ENCODE results near the gene KCNJ12.
"Not testable (repeated sequence)": the region's sequence is repeated elsewhere in the genome, so short reads cannot be mapped to it uniquely, and the experiment has no call there.

KCNJ12 gene
- 0 to 0.12 (median 0) reads per million in 18 experiments for total RNA-seq

DNA sequence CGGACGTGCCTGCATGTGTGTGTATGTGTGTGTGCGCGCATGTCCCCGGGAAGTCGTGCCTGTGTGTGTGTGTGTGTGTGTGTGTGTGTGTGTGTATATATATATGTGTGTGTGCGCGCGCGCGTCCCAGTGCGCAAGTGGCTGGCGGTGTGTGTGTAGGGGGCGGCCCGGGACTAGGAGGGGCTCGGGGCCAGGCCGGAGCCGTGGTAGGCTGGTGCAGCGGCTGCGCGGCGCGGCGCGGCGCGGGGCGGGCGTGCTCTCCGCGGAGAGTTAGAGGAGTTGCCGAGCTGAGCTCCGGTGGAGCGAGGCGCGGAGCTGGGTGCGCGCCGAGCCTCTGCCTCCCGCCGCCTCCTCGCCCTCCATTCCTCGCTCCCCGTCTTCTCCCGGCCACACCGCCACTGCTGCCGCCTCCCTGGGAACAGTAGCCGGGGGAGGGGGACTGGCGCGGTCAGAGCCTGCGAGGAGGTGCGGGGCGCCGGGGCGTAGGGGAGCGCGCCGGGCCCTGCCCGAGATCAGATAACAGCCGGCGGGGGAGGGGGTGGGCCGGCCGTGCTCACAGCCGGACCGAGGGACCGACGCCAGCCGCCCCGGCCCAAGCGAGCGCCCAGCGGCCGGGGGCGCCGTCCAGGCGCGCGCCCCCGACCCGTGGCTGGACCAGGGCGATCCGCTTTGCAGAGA lies at the start of gene KCNJ12:
Gene KCNJ12 (plus strand): TSS at position 277 of the 678 bp plus-strand sequence. CDS start 38,986 bp downstream, outside the sequence.
- no peak for DNase-seq

DNA sequence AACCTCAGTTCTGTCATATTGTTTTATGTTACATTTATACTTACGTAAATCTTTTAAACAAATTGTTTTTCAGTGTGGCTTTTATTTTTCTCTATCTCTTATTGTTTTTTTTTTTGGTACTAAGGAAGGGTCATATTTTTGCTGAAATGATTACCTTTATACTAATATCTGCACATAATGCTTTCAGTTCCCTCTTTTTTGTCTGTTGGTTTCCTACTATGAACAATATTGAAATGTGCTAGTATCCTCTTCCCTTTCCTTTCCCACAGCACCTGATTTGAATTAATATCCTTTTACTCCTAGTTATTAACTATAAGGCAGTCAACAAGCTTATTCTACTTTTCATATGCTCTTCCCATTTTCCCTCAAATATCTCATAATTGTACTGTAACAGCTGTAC lies 48.2 kb upstream of the KCNJ12 start:
- DNase-seq = not testable (repeated sequence)

DNA sequence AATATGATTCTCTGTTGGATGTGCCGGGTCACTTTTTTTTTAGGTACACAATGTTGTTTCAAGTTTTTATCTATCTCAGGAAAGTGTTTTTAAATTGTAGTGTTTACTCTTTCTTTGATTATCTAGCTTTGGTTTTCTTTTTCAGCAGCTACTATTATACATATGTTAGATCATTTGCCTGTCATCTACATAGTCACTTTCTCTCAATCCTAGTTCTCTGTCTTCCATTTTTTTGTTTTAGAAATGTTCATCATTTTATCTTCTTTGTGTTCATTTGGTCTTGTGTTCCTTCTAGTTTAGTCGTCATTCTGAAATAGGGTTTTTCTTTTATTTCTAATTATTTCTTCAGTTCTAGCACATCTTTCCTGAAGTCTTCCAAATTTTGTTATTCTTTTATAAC lies 47.4 kb upstream of the KCNJ12 start:
- DNase-seq = not testable (repeated sequence)

DNA sequence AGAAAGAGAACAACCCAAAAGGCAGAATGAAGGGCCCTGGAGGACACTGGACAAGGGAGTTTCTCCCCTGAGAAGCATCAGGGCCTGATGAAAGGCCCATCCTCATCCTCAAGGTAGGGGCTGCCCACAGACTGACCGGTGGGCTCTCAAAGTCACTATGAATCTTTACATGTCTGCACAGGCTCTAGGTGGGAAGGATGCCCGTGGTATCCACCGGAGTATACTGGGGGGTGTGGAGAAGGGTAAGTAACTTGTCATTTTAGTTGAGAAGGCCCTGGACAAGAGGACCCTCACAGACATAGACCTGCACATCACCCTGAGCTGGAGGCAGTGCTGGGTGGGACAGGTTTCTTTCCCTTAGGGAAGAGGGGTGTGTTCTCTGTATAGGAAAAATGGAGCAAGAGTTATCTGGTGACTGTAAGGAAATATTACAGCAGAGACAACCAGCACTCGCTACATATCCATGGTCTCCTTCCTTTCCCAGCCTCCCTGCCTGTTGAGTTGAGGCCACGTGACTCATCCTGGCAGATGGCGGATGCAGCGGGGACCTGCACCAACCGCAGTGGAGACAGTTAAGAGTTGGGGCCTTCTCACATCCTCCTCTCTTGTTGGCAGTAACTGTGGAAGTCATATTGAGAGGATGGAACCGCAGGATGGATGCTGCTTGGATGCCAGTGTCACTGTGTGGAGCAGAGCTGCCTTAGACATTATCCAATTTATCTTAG lies 45.6 kb upstream of the KCNJ12 start:
- DNase-seq = no peak

DNA sequence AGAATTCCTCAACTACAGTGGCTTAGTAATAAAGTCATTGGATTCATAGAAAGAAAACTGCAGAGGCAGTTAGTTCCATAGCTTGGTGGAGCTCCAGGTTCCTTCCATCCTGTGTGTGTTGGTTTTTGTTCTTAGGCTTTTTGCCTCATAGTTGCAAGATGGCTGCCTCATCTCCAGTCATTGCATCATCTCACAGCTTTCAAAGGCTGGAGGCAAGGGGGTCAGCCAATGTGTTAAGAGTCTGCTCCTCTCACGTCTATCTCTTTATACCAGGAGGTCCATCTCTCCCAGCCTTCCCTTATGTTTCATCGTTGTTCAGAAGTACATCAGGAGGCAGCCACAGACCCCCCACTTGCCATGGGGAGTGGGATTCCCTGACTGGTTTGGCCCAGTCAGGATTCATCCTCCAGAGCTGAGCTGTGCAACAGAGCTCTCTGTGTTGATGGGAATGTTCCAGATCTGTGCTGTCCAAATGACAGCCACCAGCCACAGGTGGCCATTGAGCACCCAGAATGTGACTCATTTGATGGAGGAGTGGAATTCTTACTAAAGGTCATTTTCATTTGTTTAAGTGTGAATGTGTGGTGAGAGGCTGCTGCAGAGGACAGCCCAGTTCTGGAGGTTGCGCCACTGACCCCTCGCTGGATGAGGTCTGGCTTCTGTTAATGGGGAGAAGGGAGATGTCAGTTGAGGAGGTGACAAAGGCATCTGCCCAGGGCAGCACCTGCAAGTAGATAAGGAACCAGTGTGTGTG lies 39.4 kb upstream of the KCNJ12 start:
- DNase-seq = not testable (repeated sequence)

DNA sequence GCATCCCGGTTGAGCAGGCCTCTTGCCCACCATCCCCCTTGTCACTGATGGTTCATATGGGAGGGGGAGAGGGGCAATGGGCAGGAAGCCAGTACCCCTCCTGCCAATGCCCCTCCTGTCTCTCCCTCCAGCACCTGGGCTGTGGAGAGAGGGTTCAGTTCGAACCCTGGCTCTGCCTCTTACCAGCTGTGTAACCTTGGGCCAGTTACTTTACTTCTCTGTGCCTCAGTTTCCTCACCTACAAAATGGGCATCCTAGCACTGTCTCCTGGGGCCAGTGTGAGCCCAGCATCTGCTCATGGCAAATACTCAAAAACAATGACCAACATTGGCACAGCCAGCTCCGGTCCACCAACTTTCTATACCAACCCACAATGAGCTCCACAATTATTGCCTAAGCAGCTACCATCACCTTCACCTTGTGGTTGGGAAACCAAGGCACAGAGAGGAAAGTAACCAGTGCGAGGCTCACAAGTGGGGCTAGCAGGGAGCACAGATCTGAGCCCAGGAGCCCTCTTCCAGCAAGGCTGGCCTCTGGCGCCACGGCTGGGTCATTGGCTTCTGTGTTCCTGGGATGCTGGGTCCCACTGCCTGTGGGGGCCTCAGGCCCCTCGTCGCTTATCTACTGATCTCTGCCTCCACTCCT lies 38.1 kb upstream of the KCNJ12 start:
- not testable (repeated sequence) for DNase-seq

DNA sequence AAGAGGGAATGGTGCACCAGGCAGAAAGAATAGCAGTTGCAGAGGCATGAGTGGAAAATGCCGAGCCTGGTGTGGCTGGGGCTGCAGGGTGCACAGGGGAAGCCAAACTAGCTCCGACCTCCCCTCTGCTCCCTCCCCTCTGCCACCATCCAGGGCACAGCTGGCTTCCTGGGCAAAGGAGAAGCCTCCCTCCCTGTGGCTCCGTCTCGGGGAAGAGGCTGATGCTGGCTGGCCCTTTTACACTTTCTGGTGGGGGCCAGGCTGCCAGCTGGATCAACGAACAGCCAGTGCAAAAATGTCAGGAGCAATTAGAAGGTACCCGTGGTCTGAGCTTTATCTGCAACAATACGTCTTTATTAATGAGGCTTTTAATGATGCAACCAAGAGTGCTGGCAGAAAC lies 37.1 kb upstream of the KCNJ12 start:
- no peak for DNase-seq

DNA sequence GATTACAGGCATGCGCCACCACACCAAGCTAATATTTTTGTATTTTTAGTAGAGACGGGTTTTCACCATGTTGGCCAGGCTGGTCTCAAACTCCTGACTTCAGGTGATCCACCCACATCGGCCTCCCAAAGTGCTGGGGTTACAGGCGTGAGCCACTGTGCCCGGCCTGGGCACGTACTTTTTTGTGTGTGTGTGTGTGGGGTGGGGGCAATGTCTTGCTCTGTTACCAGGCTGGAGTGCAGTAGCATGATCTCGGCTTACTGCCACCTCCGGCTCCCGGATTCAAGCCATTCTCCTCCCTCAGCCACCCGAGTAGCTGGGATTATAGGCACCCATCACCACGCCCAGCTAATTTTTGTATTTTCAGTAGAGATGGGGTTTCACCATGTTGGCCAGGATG lies 36.6 kb upstream of the KCNJ12 start:
- DNase-seq = not testable (repeated sequence)

DNA sequence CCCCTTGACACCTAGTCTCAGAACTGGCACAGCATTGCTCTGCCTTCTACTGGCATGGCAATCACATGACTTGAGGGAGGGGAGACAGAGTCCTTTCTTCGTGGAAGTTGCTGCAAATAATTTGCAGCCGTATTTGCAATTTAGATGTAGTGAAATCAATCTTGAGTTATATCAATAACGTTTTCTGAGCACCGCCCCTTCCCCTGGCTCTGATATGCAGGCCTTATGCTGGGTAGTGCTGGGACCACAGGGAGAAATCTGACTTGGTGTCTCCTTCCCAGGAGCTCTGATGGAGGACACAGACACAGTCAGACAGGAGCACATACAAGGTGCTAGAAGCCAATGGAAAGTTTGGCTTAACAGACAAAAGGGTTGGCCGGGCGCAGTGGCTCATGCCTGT lies 35.8 kb upstream of the KCNJ12 start:
- not testable (repeated sequence) for DNase-seq

DNA sequence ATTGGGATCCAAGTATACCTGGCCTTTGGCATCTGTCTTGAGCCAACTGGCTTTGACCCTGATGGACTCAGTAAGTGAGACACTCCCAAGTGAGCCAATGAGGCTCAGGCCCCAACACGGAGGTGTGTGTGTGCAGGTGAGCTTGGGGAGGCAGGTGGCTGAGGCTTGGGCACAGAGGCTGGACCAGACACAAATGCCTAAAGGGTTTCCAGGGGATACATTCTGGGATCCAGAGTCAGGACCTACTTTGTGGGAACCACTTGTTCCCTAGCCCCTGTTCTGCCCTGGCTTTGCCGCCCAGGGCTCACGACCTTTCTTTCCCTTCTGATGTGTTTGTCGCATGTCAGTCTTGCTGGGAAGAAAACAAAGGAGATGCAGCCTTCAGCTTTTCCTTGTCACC lies 34.9 kb upstream of the KCNJ12 start:
- not testable (repeated sequence) for DNase-seq

DNA sequence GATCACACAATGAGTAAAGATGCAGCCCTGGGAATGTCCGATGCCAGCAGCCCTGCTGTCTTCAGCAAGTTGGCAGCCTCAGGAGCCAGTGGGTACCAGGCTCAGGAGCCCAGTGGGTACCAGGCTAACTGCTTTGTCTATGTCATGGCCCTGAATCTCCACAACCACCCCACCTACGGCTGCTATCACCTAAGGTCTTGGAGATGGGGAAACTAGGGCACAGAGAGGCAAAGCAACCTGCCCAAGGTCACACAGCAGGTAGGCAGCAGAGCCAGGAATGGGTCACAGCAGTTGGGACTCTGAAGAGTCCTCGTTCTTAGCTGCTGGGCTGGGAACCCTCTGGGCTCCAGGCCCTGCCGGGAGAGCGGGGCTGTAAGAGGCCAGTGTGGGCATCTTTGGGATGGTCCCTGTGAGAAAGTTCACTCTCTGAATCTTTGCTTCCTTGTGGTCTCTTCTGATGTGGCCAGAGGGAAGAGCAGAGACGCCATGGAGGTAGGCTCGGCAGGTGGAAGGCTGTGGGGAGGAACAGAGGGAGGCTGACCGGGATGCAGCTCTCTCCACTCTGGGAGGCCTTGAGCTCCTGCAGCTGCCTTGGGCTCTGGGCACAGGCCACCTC lies 34.1 kb upstream of the KCNJ12 start:
- not testable (repeated sequence) for DNase-seq

DNA sequence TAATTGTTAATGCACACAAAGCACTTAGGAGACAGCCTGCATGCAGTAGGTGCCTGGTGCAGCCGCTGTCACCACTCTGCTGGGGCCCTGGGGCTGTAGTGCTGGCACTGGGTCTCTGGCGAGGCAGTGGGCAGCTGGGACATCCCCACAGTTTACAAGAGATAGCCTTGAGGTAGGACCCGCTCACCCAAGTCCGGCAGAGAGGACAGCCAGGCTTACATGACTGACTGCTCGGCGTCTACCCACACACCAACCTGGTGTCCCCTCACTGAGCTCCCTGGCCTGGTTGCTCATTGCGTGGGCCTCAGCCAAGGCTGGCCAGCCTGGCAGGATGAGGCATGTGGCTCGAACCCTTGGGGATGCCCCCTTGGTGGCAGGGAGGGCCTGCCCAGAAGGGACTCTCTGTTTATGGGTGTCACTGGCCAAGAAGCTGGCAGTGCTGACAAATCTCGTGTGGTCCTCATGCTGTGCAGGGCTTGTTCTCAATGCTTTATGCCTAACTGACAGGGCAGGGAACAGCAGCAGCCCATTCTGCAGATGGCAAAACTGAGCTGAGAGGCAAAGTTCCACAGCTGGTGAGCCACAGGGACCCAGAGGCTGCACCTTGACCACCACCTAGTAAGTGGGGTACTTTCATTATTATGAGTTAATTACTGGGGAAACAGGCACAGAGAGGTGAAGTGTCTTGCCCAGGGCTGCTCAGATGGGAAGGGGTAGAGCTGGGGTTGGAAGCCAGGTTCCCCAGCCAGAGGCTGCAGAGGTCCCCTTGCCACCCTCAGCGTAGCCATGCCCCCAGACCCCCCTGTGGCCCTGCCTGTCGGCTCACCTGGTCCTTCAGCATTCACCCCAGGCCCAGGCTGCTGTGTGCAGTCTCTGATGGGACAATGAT lies 32.9 kb upstream of the KCNJ12 start:
- not testable (repeated sequence) for DNase-seq

DNA sequence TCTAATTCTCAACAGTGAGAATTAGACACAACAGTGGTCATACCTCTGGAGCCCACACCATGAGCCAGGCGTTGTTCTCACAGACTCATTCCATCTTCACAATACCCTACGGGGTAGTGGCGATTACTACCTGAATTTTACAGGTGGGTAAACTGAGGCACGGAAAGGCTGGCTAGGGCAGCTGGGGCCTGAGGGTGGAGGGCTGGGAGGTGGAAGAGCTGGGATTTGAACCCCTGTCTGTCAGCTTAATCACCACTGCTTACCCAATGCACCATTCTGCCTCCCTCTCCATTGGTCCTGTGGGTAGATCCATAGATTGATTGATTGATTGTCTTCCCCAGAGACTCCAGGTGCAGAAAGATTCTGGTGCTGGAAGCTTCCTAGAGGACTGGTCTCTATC lies 31.4 kb upstream of the KCNJ12 start:
- DNase-seq = not testable (repeated sequence)

DNA sequence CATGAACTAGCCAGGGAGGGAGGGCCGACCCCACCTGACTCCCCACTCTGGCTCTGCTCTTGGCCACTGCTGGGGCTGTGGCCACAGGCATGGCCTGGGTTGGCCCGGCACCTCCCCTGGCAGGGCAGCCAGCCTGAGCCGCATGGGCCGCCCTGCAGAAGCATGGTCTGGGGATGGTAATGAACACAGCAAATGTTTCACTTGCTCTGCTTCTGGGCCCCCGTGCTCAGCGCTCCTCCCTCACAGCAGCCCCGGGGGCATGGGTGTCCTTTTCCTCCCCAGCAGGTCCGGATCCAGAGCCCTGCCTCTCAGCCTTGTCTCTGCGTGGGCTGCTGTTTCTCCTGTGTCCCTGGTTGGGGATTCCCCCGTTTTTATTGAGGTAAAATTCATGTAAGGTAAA lies 30.9 kb upstream of the KCNJ12 start:
- DNase-seq = no peak

DNA sequence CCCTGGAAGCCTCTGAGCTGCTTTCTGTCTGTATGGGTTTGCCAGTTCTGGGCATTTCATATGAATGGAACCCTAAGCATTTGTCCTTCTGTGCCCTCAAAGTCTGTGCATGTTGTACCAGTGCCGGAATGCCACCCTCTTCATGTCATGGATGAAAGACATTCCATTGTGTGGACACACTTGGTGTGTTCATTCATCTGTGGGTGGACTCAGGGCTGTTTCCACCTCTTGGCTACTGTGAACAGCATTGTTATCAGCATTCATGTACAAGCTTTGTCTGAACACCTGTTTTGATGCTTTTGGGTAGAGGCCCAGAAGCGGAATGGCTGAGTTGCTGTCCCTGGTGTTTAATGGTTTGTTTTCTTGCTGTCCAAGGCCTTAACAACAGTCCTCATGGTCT lies 30.1 kb upstream of the KCNJ12 start:
- not testable (repeated sequence) for DNase-seq

DNA sequence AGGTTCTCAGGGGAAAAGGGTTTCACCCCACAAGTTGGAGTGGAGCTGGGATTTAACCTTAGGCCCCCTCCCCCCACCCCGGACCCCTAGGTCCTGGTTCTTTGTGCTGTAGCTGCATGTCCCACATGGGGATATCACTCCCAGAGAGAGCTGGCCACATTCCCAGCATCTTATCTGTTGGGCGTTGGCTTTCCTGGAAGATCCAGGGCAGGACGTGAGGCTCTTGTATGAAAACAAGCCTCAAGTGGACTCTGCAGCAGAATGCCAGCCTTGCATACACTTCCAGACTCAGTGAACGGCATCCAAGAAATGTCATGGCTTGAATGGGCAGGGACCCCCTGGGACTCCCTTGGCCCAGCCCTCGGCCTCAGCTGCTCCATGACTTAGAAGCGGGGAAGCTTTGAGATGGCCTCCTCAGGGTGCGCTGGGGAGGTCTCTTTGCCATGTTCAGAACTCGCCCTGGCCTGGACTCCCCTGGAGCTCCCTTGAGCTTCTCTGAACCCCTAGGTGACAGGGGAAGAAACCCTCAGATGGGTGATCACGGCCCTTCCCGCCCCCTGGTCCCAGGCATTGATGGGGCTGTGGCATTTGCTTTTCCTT lies 29.4 kb upstream of the KCNJ12 start:
- not testable (repeated sequence) for DNase-seq

DNA sequence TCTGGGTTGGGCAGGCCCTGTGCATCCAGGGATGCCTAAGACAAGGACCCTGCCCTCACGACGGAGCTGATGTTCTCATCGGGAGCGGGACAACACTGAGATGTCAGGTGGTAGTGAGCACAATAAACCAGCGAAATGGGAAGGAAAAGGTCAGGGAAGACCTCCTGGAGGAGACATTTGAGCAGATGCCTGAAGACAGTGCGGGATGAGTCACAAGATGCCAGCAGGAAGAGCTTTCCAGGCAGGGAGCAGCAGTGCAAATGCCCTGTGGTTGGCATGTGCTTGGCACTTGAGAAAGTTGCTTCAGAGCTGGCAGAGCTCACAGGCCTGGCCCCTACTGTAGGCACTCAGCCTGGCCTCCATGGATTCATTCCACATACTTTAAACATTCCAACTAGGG lies 28.5 kb upstream of the KCNJ12 start:
- not testable (repeated sequence) for DNase-seq

DNA sequence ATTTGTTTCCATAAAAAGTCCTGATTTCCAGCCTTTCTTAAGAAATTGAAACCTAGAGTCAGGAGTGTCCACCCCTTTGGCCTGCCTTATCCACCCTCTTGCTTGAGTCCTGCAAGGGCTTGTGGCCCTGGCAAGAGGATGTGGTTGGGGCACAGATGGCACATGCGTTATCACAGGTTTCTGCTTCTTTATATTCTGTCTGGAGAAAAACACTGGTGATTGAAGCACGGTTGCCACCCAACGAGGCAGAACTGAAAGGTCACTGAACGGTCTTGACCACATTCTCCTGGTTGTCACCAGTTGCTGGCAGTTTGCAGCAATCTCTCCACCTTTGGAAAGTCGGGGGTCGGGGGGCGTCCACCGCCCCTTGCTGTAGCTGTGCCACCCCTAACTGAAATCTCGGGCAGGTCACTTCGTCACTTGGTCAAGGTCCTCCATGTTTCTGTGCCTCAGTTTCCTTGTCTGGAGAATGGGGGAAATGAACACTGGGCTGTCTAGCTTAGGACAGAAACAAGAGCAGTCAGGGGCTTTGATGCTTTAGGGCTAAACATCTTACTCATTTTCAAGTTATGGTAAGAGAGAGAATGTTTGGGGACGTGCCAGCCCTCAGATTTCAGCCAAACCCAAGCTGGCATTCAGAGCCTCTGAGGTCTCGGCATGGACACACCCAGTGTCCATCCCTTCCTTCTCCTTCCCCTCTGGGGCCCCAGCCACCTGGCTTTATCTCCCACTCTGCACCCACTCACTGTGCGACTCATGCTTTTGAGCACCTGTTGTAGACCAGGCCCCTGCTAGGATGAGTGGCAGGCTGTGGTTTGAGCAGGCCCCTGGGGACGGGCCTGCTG lies 27.9 kb upstream of the KCNJ12 start:
- not testable (repeated sequence) for DNase-seq

DNA sequence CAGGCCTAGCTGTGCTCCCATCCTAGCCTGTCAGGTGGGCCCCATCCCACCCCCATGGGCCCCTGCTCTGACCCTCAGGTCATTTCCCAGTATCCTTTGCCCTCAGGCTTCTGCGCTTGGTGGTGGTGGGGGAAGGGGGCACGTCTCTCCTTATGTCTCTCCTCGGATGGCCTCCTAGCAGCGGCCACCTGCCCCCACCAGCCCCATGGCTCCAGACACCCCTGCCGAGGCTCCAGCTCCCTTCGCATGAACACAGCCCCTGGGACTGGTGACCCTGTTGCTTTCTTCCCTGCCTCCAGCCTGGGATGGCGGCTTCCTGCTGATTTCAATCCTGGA lies 27.3 kb upstream of the KCNJ12 start:
- not testable (repeated sequence) for DNase-seq

Measured in inflammatory macrophage (primary cell).